OCI-LY1 (cell line): ENCODE measurements around the gene GFRA4.

Experiments used
- H2AFZ ChIP-seq: fragments of 200-600 bp; sonication (generic), shearing (Covaris generic); 2 replicates; pipeline ENCODE4 v1.6.0; 2014; ENCODE audit warnings: antibody characterized with exemption, mild to moderate bottlenecking, low read length
- H3F3A ChIP-seq: fragments of 200-600 bp; sonication (generic), shearing (Covaris generic); 2 replicates; pipeline ENCODE4 v1.6.0; 2014; ENCODE audit warnings: mild to moderate bottlenecking, antibody characterized with exemption, low read length, moderate library complexity; ENCODE audit not compliant: insufficient read depth
- H3K27ac ChIP-seq: fragments of 200-600 bp; sonication (generic); 2 replicates; pipeline ENCODE4 v1.5.1; 2014; ENCODE audit warnings: low read length, mixed run types, mild to moderate bottlenecking, low read depth; ENCODE audit not compliant: poor library complexity, severe bottlenecking
- H3K27me3 ChIP-seq: fragments of 200-600 bp; sonication (generic); 2 replicates; pipeline ENCODE4 v1.6.0; 2014; ENCODE audit warnings: antibody characterized with exemption, mild to moderate bottlenecking, low read length, moderate library complexity; ENCODE audit not compliant: insufficient read depth
- H3K36me3 ChIP-seq: fragments of 200-600 bp; sonication (generic); 2 replicates; pipeline ENCODE4 v1.6.1; 2014; ENCODE audit warnings: mild to moderate bottlenecking, antibody characterized with exemption, low read length, moderate library complexity, mixed read lengths; ENCODE audit not compliant: insufficient read depth
- H3K4me1 ChIP-seq: fragments of 200-600 bp; sonication (generic); 2 replicates; pipeline ENCODE4 v1.5.1; 2014; ENCODE audit warnings: mild to moderate bottlenecking, low read length, moderate library complexity; ENCODE audit not compliant: insufficient read depth, severe bottlenecking
- H3K4me2 ChIP-seq: fragments of 200-600 bp; sonication (generic), shearing (Covaris generic); 2 replicates; pipeline ENCODE4 v1.6.1; 2014; ENCODE audit warnings: low read length
- H3K4me3 ChIP-seq: fragments of 200-600 bp; sonication (generic); 2 replicates; pipeline ENCODE4 v1.5.1; 2014; ENCODE audit warnings: low read length, low read depth, mild to moderate bottlenecking, mixed read lengths; ENCODE audit not compliant: poor library complexity, severe bottlenecking
- H3K79me2 ChIP-seq: fragments of 200-600 bp; shearing (Covaris generic); 2 replicates; pipeline ENCODE4 v1.6.1; 2016; ENCODE audit warnings: mixed run types, low read length, mixed read lengths; ENCODE audit not compliant: insufficient read depth
- H3K9ac ChIP-seq: fragments of 200-600 bp; sonication (generic), shearing (Covaris generic); 2 replicates; pipeline ENCODE4 v1.6.1; 2014; ENCODE audit warnings: mild to moderate bottlenecking, low read length, mixed read lengths
- H3K9me2 ChIP-seq: fragments of 200-600 bp; sonication (generic), shearing (Covaris generic); 2 replicates; pipeline ENCODE4 v1.6.1; 2014; ENCODE audit warnings: low read depth, mild to moderate bottlenecking, low read length, mixed read lengths
- H3K9me3 ChIP-seq: fragments of 200-600 bp; shearing (Covaris generic); 2 replicates; pipeline ENCODE4 v1.6.1; 2014; ENCODE audit warnings: low read length, mixed read lengths
- H4K20me1 ChIP-seq: fragments of 200-600 bp; sonication (generic), shearing (Covaris generic); 2 replicates; pipeline ENCODE4 v1.6.0; 2016; ENCODE audit warnings: mild to moderate bottlenecking, low read length; ENCODE audit not compliant: insufficient read depth
- CTCF ChIP-seq: fragments of 200-600 bp; sonication (generic), shearing (Covaris generic); IDR thresholded peaks from 2 replicates; pipeline ENCODE4 v1.5.1; 2017; ENCODE audit warnings: mild to moderate bottlenecking, antibody characterized with exemption, low read length, moderate library complexity, mixed read lengths
- EZH2 ChIP-seq: fragments of 200-600 bp; sonication (generic), shearing (Covaris generic); IDR thresholded peaks from 2 replicates; pipeline ENCODE4 v1.8.0; 2017; ENCODE audit warnings: borderline replicate concordance, mixed run types, mild to moderate bottlenecking, antibody characterized with exemption, low read length, moderate library complexity, mixed read lengths

GFRA4 gene

GRCh38 chr20:3613821-3614440 is 49.3 kb downstream of the GFRA4 start:
- H3K4me1 ChIP-seq, result peaks cover 12% of the 10 kb centered on the region

GRCh38 chr20:3612795-3613572 is 50.2 kb downstream of the GFRA4 start:
- Histone ChIP-seq H3K9me2 (no peaks in the 10 kb centered on the region), H4K20me1 (no peaks in the 10 kb centered on the region), H3K4me1 (peaks cover 12% of the 10 kb centered on the region), H3K4me2 (no peak overlapping the region), H3K9ac (no peak overlapping the region), H3K9me3 (no peaks in the 10 kb centered on the region), H3K4me3 (no peak overlapping the region), H3K27me3 (no peaks in the 10 kb centered on the region), H3F3A (no peaks in the 10 kb centered on the region), H3K79me2 (no peaks in the 10 kb centered on the region), H3K27ac (no peak overlapping the region), H2AFZ (no peak overlapping the region), H3K36me3 (no peaks in the 10 kb centered on the region)
- no peak for TF ChIP-seq CTCF
- TF ChIP-seq EZH2, result no peak

More at GRCh38 chr20:3613821-3614440, 49.3 kb downstream of the GFRA4 start:
- Histone ChIP-seq H3F3A (no peaks in the 10 kb centered on the region), H4K20me1 (no peaks in the 10 kb centered on the region), H3K9me2 (no peaks in the 10 kb centered on the region), H3K36me3 (no peaks in the 10 kb centered on the region), H3K27ac (no peak overlapping the region), H2AFZ (no peak overlapping the region), H3K4me2 (peak overlapping the region; percentile 51; the same call in 1 of the 2 replicates), H3K27me3 (no peaks in the 10 kb centered on the region), H3K9me3 (no peaks in the 10 kb centered on the region), H3K79me2 (no peaks in the 10 kb centered on the region), H3K4me3 (no peak overlapping the region), H3K9ac (no peak overlapping the region)
- no peak for TF ChIP-seq EZH2
- TF ChIP-seq CTCF, result no peak

- Histone ChIP-seq H2AFZ (no peak overlapping the region), H3K4me1 (peaks cover 12% of the 10 kb centered on the region), H3K27me3 (no peaks in the 10 kb centered on the region), H3K4me3 (no peak overlapping the region), H3K4me2 (no peak overlapping the region), H3K36me3 (no peaks in the 10 kb centered on the region), H3K9me3 (no peaks in the 10 kb centered on the region), H3K79me2 (no peaks in the 10 kb centered on the region), H3F3A (no peaks in the 10 kb centered on the region), H3K27ac (no peak overlapping the region), H4K20me1 (no peaks in the 10 kb centered on the region), H3K9me2 (no peaks in the 10 kb centered on the region), H3K9ac (no peak overlapping the region)
- TF ChIP-seq EZH2, result no peak
- no peak for TF ChIP-seq CTCF
Observed at GRCh38 chr20:3611901-3612300, 51.3 kb downstream of the GFRA4 start.
